ENCODE data around the gene CBLC.
A peak's percentile ranks its signal among the peaks of the same experiment; 100 is the strongest.

CBLC gene, protein sequence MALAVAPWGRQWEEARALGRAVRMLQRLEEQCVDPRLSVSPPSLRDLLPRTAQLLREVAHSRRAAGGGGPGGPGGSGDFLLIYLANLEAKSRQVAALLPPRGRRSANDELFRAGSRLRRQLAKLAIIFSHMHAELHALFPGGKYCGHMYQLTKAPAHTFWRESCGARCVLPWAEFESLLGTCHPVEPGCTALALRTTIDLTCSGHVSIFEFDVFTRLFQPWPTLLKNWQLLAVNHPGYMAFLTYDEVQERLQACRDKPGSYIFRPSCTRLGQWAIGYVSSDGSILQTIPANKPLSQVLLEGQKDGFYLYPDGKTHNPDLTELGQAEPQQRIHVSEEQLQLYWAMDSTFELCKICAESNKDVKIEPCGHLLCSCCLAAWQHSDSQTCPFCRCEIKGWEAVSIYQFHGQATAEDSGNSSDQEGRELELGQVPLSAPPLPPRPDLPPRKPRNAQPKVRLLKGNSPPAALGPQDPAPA

DNA sequence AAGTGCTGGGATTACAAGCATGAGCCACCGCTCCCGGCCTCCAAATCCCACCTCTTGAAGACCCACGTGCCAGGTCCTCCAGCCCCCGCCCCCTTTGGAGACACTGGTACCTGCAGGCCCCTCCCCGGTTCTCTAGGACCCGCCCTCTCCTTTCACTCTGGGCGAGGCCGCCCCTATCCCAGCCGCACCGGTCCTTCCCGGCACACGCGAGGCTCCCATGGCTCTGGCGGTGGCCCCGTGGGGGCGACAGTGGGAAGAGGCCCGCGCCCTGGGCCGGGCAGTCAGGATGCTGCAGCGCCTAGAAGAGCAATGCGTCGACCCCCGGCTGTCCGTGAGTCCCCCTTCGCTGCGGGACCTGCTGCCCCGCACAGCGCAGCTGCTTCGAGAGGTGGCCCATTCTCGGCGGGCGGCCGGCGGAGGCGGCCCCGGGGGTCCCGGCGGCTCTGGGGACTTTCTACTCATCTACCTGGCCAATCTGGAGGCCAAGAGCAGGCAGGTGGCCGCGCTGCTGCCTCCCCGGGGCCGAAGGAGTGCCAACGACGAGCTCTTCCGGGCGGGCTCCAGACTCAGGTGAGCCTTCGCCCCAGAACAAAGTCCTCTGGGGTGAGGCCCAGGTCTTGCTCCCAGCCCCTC lies at the start of gene CBLC:
TSS of gene CBLC (plus strand) at position 176 of the 633 bp plus-strand sequence. CDS start at position 218, 42 bp downstream.
- DNase-seq: no peak

DNA sequence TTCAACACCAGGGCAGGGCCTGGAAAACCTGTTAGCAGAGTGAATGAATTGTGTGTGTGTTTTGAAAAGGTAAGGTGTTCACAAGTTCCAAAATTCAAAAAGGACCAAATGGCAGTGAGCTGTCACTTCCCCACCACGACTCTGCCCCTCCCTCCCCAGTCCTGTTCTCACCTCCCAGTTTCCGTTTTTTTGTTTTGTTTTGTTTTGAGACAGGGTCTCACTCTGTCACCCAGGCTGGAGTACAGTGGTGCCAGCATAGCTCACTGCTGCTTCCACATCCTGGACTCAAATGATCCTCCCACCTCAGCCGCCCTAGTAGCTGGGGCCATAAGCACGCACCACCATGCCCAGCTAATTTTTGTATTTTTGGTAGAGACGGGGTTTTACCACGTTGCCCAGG lies 49.5 kb upstream of the CBLC start:
- no peak for DNase-seq

DNA sequence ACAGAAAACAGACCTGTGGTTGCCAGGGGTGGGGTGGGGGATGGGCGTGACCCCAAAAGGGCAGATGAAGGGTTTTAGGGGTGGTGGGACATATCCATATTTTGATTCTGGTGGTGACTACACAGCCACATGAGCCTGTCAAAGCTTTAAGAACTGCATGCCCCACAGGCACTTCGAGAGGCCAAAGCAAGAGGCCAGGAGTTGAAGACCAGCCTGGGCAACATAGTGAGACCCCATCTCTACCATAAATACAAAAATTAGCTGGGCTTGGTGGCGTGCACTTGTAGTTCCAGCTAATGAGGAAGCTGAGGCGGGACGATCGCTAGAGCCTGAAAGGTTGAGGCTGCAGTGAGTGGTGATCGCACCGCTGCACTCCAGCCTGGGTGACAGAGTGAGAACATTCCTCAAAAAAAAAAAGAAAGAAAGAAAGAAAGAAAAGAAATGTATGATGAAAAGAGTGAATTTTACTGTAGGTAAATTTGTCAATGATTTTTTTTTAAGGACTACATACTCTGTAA lies 48.1 kb upstream of the CBLC start:
- no peak for DNase-seq

DNA sequence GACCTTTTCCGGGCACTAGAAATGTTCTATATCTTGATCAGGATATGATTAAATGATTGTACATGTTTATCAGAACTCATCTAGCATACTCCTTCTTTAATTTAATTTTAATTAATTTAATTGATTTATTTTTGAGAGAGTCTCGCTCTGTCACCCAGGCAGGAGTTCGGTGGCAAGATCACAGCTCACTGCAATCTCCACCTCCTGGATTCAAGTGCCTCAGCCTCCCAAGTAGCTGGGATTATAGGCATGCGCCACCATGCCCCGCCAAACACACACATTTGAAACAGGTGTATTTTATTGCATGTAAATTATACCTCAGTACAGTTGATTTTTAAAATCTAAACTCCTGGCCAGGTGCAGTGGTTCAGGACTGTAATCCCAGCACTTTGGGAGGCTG lies 46.6 kb upstream of the CBLC start:
- no peak for DNase-seq

GRCh38 chr19:44731622-44732021 lies 46.1 kb upstream of the CBLC start:
- no peak for DNase-seq

GRCh38 chr19:44732235-44733014 lies 45.3 kb upstream of the CBLC start:
- DNase-seq: no peak

DNA sequence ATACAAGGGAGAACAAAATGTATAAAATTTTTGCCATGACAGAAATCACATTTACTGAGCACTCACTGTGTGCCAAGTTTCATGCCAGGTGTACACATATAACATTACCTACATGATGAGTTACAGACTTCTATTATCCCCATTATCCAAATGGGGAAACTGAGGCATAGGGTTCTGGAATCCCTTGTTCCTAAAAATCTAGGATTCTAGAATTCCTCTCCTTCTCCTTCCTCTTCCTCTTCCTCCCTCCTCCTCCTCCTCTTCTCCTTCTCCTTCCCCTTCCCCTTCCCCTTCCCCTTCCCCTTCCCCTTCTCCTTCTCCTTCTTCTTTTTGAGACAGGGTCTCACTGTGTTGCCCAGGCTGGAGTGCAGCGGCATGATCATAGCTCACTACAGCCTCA lies 43.3 kb upstream of the CBLC start:
- DNase-seq: no peak

GRCh38 chr19:44735011-44735410 lies 42.7 kb upstream of the CBLC start:
- DNase-seq: no peak

GRCh38 chr19:44737238-44738071 lies 40.2 kb upstream of the CBLC start:
- no peak for DNase-seq

- no peak for DNase-seq
These were observed 39.6 kb upstream of the CBLC start for GRCh38 chr19:44738136-44738535.

DNA sequence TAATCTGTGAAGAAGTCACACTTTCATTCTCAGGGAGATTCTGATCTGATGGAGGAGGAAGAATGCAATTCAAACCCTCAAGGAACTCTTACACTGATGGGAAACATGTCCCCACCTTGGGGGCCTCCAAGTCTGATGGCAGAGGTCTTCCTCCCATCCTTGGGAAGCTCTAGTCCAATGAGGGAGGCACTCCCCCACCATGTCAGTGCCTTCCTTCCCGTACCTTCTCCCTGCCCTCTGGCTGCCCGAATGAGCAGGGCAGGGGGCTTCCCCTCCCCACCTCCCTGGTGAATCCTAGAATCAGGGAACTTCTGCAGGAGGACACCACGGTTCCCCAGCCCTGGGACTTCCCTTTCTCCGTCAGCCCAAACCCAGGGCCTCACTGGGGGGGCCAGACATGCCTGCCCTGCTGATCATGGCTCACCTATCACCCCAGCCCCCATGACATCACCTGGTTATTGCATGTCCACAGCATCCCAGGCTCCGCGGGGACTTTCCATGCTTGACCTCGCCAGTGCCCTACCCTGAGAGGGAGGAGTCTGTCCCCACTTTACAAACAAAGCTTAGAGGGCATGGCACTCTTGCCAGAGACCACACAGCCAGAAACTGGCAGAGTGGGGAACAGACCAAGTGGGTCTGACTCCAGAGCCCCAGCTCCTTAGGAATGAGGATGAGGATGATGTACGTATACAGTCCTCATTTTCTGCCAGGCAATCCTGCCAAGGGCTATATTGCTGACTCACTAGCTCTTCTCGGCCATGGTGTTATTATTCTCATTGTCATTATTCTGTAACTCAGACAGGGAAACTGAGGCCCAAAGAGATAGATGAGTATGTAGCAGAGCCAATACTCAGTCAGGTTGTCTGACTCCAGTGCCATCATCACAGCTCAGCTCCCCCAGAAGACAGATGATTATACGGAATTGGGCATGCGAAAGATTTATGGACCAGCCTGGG lies 38.8 kb upstream of the CBLC start:
- DNase-seq: peak in 2 of 51 donors; percentile 12 to 18

DNA sequence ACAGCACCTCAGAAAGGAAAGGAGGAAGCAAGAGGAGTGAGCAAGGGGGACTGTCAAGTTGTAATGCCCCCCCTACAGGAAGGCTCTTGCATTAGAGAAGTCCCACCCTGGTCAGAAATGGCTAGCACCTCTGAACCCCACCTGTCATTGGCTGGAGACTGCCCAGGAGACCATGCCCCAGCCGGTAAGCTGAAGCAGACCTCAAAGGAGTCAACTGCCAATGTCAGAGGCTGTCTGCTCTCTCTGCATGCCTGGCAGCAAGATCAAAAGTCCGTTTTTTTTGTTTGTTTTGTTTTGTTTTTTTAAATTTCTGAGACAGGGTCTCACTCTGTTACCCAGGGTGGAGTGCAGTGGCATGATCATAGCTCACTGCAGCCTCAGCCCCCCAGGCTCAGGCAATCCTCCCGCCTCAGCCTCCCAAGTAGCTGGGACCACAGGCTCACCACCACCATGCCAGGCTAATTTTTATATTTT lies 37.3 kb upstream of the CBLC start:
- DNase-seq: no peak

- DNase-seq: no peak
These were observed 36.4 kb upstream of the CBLC start for GRCh38 chr19:44741258-44741731.

DNA sequence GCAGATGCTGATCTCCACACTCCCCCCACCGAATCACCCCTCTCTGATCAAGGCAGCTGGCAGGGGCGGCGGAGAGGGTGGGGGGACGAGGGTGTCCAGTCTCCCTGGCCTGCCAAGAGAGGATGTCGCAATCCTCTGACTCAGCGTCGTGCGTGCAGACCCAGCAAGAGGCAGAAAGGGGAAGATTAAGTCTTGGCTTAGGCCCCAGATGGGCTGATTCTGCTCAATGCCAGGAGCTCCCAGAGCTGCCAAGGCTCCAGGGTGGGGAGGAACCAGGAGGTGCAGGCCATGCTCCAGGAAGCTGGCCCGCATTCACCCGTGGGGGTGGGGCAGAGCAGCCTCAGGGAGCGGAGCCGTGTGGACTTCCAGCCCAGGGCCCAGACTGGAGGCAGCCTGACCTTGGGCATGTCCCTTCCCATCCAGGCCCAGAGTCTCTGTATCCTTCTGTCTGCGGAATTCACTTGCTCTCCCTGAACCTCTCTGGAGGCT lies 35.8 kb upstream of the CBLC start:
- peak in 50 of 51 donors; percentile 17 to 96 (median 77) for DNase-seq

GRCh38 chr19:44742330-44743061 lies 35.2 kb upstream of the CBLC start:
- DNase-seq: no peak

GRCh38 chr19:44744871-44745332 lies 32.8 kb upstream of the CBLC start:
- DNase-seq: no peak

DNA sequence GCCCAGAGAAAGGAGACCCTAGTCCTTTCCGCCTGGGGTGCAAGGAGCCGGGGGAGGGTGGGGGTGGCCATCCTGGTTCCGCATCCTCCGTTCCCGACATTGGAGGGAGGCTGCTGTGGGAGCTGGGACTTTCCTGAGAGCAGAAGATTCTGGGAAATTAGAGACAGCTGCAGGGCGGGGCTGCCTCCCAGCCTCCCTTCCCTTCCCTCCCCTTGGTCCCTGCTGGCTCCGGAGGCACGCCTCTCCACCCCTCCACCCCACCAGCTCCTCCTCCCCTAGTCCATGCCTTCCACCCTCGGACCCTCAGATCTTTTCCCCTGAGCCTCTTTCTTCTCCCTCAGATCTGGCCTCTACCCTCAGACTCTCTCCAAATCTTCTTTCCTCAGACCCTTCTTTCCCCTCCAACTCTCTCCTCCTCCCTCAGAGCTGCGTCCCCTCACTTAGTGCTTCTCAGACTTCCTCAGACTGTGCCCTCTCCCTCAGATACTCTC lies 32.3 kb upstream of the CBLC start:
- DNase-seq: no peak
